ENCODE measurements around the gene ZDHHC19. TPM values are rescaled to one million over a fixed set of nuclear protein-coding genes. Genes with fewer than 3 reads are reported as not detected.
"Not testable (repeated sequence)": the region's sequence is repeated elsewhere in the genome, so short reads cannot be mapped to it uniquely, and the experiment has no call there.

The ZDHHC19 gene
- total and polyA plus RNA-seq, 2 donors, result not detected

DNA sequence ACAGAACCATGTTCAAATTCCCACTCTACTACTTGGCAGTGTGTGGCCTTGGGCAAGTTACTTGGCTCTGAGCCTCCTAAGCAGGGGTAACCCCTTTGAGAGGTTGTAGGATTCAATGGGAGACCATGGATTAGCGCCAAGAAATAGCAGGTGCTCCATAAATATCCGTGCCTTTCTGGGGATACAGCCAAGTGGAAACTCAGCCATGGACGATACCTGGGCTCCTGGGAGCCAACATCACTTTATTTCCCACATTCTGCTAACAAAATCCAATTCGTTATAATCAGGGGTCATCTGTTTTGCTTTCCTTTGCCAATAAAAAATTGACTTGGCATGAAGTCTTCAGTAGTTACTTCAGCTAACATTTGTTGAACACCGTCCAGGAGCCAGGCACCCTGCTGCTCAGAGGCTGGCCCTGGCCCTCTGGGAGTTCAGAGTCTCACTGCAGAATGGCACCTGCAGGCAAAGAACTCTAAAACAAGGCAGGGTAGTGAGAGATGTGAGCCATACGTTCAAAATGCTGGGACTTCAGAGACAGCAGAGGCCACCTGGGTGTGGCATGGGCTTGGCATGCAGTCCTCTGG lies 42.3 kb downstream of the ZDHHC19 start:
- Histone ChIP-seq H3K4me1 (ENCODE audit: insufficient read depth) (no peaks in the 10 kb centered on the region), H3K36me3 (ENCODE audit: insufficient read depth) (no peaks in the 10 kb centered on the region), H3K27ac (ENCODE audit: low read depth) (no peak overlapping the region), H3K4me3 (ENCODE audit: low read depth, low read length) (no peak overlapping the region)
- WGBS, result 65% methylated on average over 6 of the region's 6 CpGs
- no peak for DNase-seq (ENCODE audit: extremely low spot score)

DNA sequence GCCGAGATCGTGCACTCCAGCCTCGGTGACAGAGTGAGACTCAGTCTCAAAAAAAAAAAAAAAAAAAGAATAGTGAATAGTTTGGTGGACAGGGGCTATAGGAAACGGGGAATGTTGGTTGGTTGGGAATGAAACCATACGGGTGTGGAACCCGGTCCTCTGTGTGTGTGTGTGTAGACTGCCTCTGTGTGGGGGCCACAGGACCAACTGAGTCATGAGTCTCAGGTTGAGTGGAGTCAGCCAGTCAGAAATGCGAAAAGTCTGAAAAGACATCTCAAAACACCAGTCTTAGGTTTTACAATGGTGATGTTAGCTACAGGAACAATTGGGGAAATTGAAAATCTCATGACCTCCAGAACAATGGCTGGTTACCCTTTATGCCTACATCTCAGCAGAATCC lies 44.5 kb downstream of the ZDHHC19 start:
- WGBS, result 89% methylated on average over 7 of the region's 7 CpGs

GRCh38 chr3:196165850-196166249 lies 45.4 kb downstream of the ZDHHC19 start:
- Histone ChIP-seq H3K4me1 (ENCODE audit: insufficient read depth) (no peaks in the 10 kb centered on the region), H3K36me3 (ENCODE audit: insufficient read depth) (no peaks in the 10 kb centered on the region), H3K4me3 (ENCODE audit: low read depth, low read length) (no peak overlapping the region), H3K27ac (ENCODE audit: low read depth) (no peak overlapping the region)
- DNase-seq (ENCODE audit: extremely low spot score), result no peak
- 73% methylated on average over 7 of the region's 7 CpGs for WGBS

More for the DNA sequence above, 44.5 kb downstream of the ZDHHC19 start:
- Histone ChIP-seq H3K4me3 (ENCODE audit: low read depth, low read length) (no peak overlapping the region), H3K27ac (ENCODE audit: low read depth) (no peak overlapping the region), H3K4me1 (ENCODE audit: insufficient read depth) (no peaks in the 10 kb centered on the region), H3K36me3 (ENCODE audit: insufficient read depth) (no peaks in the 10 kb centered on the region)
- DNase-seq (ENCODE audit: extremely low spot score), result no peak

DNA sequence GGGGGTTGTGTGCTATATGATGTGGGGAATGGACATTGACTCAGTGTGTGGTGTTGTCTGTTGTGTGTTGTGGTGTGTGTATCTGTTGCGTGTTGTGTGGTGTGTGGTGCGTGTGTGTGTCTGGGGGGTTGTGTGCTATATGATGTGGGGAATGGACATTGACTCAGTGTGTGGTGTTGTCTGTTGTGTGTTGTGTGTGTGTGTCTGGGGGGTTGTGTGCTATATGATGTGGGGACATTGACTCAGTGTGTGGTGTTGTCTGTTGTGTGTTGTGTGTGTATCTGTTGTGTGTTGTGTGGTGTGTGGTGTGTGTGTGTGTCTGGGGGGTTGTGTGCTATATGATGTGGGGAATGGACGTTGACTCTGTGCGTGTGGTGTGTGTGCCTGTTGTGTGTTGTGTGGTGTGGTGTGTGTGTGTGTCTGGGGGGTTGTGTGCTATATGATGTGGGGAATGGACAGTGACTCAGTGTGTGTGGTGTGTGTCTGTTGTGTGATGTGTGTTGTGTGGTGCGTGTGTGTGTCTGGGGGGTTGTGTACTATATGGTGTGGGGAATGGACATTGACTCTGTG lies 46.1 kb downstream of the ZDHHC19 start:
- not testable (repeated sequence) for DNase-seq (ENCODE audit: extremely low spot score); H3K27ac ChIP-seq (ENCODE audit: low read depth); H3K4me3 ChIP-seq (ENCODE audit: low read depth, low read length); H3K4me1 ChIP-seq (ENCODE audit: insufficient read depth); H3K36me3 ChIP-seq (ENCODE audit: insufficient read depth)
- WGBS, result 86% methylated on average over 5 of the region's 5 CpGs

GRCh38 chr3:196164576-196164975 lies 46.6 kb downstream of the ZDHHC19 start:
- no peak overlapping the region for H3K4me3 ChIP-seq (ENCODE audit: low read depth, low read length)
- H3K36me3 ChIP-seq (ENCODE audit: insufficient read depth), result no peaks in the 10 kb centered on the region
- no peak for DNase-seq (ENCODE audit: extremely low spot score)
- no peaks in the 10 kb centered on the region for H3K4me1 ChIP-seq (ENCODE audit: insufficient read depth)
- no peak overlapping the region for H3K27ac ChIP-seq (ENCODE audit: low read depth)
- WGBS, result 92% methylated on average over 2 of the region's 2 CpGs

GRCh38 chr3:196163666-196164493 lies 47.3 kb downstream of the ZDHHC19 start:
- H3K4me1 ChIP-seq (ENCODE audit: insufficient read depth), result no peaks in the 10 kb centered on the region
- no peaks in the 10 kb centered on the region for H3K36me3 ChIP-seq (ENCODE audit: insufficient read depth)
- 73% methylated on average over 24 of the region's 24 CpGs for WGBS
- no peak for DNase-seq (ENCODE audit: extremely low spot score)
- no peak overlapping the region for H3K4me3 ChIP-seq (ENCODE audit: low read depth, low read length)
- no peak overlapping the region for H3K27ac ChIP-seq (ENCODE audit: low read depth)

- DNase-seq (ENCODE audit: extremely low spot score), result no peak
- no peaks in the 10 kb centered on the region for H3K4me1 ChIP-seq (ENCODE audit: insufficient read depth)
- no peak overlapping the region for H3K4me3 ChIP-seq (ENCODE audit: low read depth, low read length)
- no peak overlapping the region for H3K27ac ChIP-seq (ENCODE audit: low read depth)
- H3K36me3 ChIP-seq (ENCODE audit: insufficient read depth), result no peaks in the 10 kb centered on the region
- 94% methylated on average over 6 of the region's 6 CpGs for WGBS
Measured at GRCh38 chr3:196163212-196163611, 48.0 kb downstream of the ZDHHC19 start.

DNA sequence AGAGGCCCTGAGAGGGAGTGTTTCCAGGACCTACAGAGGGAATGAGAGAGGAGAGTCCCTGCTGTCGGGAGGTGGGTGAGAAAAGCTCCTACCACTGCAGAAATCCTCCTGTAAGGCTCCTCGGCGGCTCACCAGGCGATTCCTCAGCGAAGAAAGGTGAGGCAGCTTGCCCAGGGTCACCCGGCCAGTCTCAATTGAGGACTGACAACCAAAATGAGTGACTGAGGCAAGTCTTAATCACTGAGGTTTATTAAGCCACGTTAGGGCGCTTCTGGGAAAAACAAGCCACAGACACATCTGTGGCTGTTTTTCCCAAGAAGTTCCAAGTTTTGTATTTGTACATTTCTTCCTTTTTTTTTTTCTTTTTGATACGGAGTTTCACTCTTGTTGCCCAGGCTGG lies 48.5 kb downstream of the ZDHHC19 start:
- no peaks in the 10 kb centered on the region for H3K36me3 ChIP-seq (ENCODE audit: insufficient read depth)
- H3K27ac ChIP-seq (ENCODE audit: low read depth), result no peak overlapping the region
- no peaks in the 10 kb centered on the region for H3K4me1 ChIP-seq (ENCODE audit: insufficient read depth)
- WGBS, result 84% methylated on average over 9 of the region's 9 CpGs
- no peak for DNase-seq (ENCODE audit: extremely low spot score)
- no peak overlapping the region for H3K4me3 ChIP-seq (ENCODE audit: low read depth, low read length)

DNA sequence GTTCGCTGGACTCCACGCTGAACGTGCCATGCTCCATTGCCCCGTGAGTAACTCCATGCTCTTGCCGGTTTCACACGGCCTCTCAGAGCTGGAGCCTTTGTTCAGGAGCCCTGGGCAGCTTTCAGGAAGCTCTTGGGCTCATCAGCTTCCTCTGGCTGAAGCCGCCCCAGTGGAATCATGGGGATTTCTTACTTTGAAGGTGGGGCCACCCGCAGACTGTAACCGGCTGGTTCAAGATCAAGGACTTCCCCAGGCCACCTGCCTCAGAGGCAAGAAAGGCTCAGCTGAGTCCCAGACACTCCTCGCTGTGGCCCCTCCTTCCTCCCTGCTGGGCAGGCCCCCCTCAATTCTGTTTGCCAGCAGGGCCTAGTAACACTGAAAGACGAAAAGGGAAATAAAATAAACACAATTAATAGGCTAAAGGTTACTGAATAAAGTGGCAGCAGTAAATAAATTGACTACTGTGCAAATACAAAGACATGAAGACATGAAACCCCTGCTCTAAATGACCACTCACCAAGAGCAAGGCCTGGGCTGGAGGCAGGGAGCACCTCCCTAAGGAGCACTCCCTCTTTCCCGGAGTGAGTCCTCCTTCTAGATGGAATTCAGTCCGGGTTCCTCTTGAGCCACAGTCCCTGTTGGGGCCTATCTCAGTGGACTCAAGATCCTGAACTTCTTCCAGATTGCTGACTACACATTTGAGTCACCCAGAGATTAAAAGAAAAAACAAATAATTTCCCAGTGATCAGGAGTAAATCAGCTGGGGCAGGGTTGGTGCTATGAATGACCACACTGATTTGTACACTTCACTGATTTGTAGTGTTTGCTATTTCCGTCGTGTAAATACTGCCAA lies 51.0 kb downstream of the ZDHHC19 start:
- no peak for DNase-seq (ENCODE audit: extremely low spot score)
- WGBS, result 56% methylated on average over 15 of the region's 15 CpGs
- no peak overlapping the region for H3K4me3 ChIP-seq (ENCODE audit: low read depth, low read length)
- no peaks in the 10 kb centered on the region for H3K36me3 ChIP-seq (ENCODE audit: insufficient read depth)
- peak overlapping the region; percentile 41 for H3K27ac ChIP-seq (ENCODE audit: low read depth)
- no peaks in the 10 kb centered on the region for H3K4me1 ChIP-seq (ENCODE audit: insufficient read depth)

- peak overlapping the region; percentile 41 for H3K27ac ChIP-seq (ENCODE audit: low read depth)
- H3K4me3 ChIP-seq (ENCODE audit: low read depth, low read length), result no peak overlapping the region
- no peaks in the 10 kb centered on the region for H3K4me1 ChIP-seq (ENCODE audit: insufficient read depth)
- no peaks in the 10 kb centered on the region for H3K36me3 ChIP-seq (ENCODE audit: insufficient read depth)
- 94% methylated on average over 13 of the region's 13 CpGs for WGBS
- no peak for DNase-seq (ENCODE audit: extremely low spot score)
Measured at GRCh38 chr3:196159526-196159925, 51.7 kb downstream of the ZDHHC19 start.

GRCh38 chr3:196156160-196156559 lies 55.0 kb downstream of the ZDHHC19 start:
- no peak overlapping the region for H3K27ac ChIP-seq (ENCODE audit: low read depth)
- no peaks in the 10 kb centered on the region for H3K4me1 ChIP-seq (ENCODE audit: insufficient read depth)
- WGBS, result 70% methylated on average over 6 of the region's 6 CpGs
- H3K36me3 ChIP-seq (ENCODE audit: insufficient read depth), result no peaks in the 10 kb centered on the region
- H3K4me3 ChIP-seq (ENCODE audit: low read depth, low read length), result no peak overlapping the region
- DNase-seq (ENCODE audit: extremely low spot score), result no peak

- no peak overlapping the region for H3K27ac ChIP-seq (ENCODE audit: low read depth)
- no peaks in the 10 kb centered on the region for H3K36me3 ChIP-seq (ENCODE audit: insufficient read depth)
- no peaks in the 10 kb centered on the region for H3K4me1 ChIP-seq (ENCODE audit: insufficient read depth)
- 53% methylated on average over 3 of the region's 3 CpGs for WGBS
- no peak overlapping the region for H3K4me3 ChIP-seq (ENCODE audit: low read depth, low read length)
- no peak for DNase-seq (ENCODE audit: extremely low spot score)
Measured at GRCh38 chr3:196150481-196150880, 60.7 kb downstream of the ZDHHC19 start.

DNA sequence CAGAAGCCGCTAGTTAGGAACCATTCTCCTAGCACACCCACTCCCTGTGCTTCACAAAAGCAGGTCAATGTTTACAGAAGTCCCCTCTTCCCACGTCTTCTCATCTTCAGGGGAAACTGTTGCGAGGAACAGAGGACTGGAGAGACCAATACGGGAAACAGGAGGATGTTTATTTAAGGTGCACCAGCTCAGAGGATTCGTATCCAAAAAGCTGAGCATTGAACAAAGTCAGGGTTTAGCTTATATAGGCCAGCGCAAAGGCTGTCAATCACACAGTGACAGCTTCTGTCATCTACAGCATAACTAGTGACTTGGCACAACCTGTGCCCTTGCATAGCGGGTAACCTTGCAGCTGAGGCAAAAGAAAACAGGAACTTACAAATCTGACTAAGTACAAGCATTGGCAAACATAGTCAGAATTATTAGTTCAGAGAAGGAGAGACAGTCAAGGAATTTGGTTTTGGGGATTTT lies 61.3 kb downstream of the ZDHHC19 start:
- no peak for DNase-seq (ENCODE audit: extremely low spot score)
- 86% methylated on average over 7 of the region's 7 CpGs for WGBS
- Histone ChIP-seq H3K27ac (ENCODE audit: low read depth) (no peak overlapping the region), H3K4me3 (ENCODE audit: low read depth, low read length) (no peak overlapping the region), H3K36me3 (ENCODE audit: insufficient read depth) (no peaks in the 10 kb centered on the region), H3K4me1 (ENCODE audit: insufficient read depth) (no peaks in the 10 kb centered on the region)

Measured in urinary bladder (tissue), 4 donors.